ENCODE results near the gene PTPRK. TPM values are rescaled to one million over a fixed set of nuclear protein-coding genes. Genes with fewer than 3 reads are reported as not detected.

Gene PTPRK
- total RNA-seq, 1 donor from 2014 or later: 117 TPM

GRCh38 chr6:128364766-128365519, 155.5 kb downstream of the PTPRK start:
- Histone ChIP-seq H3K4me3 (ENCODE audit: low read depth, low read length) (no peak overlapping the region), H3K36me3 (ENCODE audit: control insufficient read depth, insufficient read depth, low read length) (no peaks in the 10 kb centered on the region), H3K27me3 (ENCODE audit: control insufficient read depth, insufficient read depth, low read length) (no peaks in the 10 kb centered on the region)
- TF ChIP-seq CTCF (IDR thresholded peaks at IDR 0.05; ENCODE audit: insufficient read depth, low read length, poor library complexity, severe bottlenecking): no peak
- DNase-seq (ENCODE audit: low read depth): no peak

GRCh38 chr6:128363020-128363813, 157.2 kb downstream of the PTPRK start:
- no peak overlapping the region for H3K4me3 ChIP-seq (ENCODE audit: low read depth, low read length)
- no peak for TF ChIP-seq CTCF (IDR thresholded peaks at IDR 0.05; ENCODE audit: insufficient read depth, low read length, poor library complexity, severe bottlenecking)
- no peaks in the 10 kb centered on the region for H3K27me3 ChIP-seq (ENCODE audit: control insufficient read depth, insufficient read depth, low read length)
- H3K36me3 ChIP-seq (ENCODE audit: control insufficient read depth, insufficient read depth, low read length): no peaks in the 10 kb centered on the region
- peak; percentile 57 for DNase-seq (ENCODE audit: low read depth)

GRCh38 chr6:128361378-128361777, 159.0 kb downstream of the PTPRK start:
- TF ChIP-seq CTCF (IDR thresholded peaks at IDR 0.05; ENCODE audit: insufficient read depth, low read length, poor library complexity, severe bottlenecking): no peak
- Histone ChIP-seq H3K36me3 (ENCODE audit: control insufficient read depth, insufficient read depth, low read length) (no peaks in the 10 kb centered on the region), H3K27me3 (ENCODE audit: control insufficient read depth, insufficient read depth, low read length) (no peaks in the 10 kb centered on the region), H3K4me3 (ENCODE audit: low read depth, low read length) (no peak overlapping the region)
- DNase-seq (ENCODE audit: low read depth): no peak

GRCh38 chr6:128358244-128358776, 162.1 kb downstream of the PTPRK start:
- TF ChIP-seq CTCF (IDR thresholded peaks at IDR 0.05; ENCODE audit: insufficient read depth, low read length, poor library complexity, severe bottlenecking): no peak
- no peak overlapping the region for H3K4me3 ChIP-seq (ENCODE audit: low read depth, low read length)
- H3K36me3 ChIP-seq (ENCODE audit: control insufficient read depth, insufficient read depth, low read length): no peaks in the 10 kb centered on the region
- no peak for DNase-seq (ENCODE audit: low read depth)
- no peaks in the 10 kb centered on the region for H3K27me3 ChIP-seq (ENCODE audit: control insufficient read depth, insufficient read depth, low read length)

GRCh38 chr6:128357392-128358130, 162.8 kb downstream of the PTPRK start:
- Histone ChIP-seq H3K36me3 (ENCODE audit: control insufficient read depth, insufficient read depth, low read length) (no peaks in the 10 kb centered on the region), H3K27me3 (ENCODE audit: control insufficient read depth, insufficient read depth, low read length) (no peaks in the 10 kb centered on the region), H3K4me3 (ENCODE audit: low read depth, low read length) (no peak overlapping the region)
- no peak for TF ChIP-seq CTCF (IDR thresholded peaks at IDR 0.05; ENCODE audit: insufficient read depth, low read length, poor library complexity, severe bottlenecking)
- no peak for DNase-seq (ENCODE audit: low read depth)
